ENCODE data around the gene SIGMAR1. TPM values are rescaled to one million over a fixed set of nuclear protein-coding genes. Genes with fewer than 3 reads are reported as not detected.

The SIGMAR1 gene
- 163 to 210 TPM (median 202 TPM) in 5 replicates for total RNA-seq (2022; extraction: Qiagen RNA extraction; ENCODE audit: low read depth)

DNA sequence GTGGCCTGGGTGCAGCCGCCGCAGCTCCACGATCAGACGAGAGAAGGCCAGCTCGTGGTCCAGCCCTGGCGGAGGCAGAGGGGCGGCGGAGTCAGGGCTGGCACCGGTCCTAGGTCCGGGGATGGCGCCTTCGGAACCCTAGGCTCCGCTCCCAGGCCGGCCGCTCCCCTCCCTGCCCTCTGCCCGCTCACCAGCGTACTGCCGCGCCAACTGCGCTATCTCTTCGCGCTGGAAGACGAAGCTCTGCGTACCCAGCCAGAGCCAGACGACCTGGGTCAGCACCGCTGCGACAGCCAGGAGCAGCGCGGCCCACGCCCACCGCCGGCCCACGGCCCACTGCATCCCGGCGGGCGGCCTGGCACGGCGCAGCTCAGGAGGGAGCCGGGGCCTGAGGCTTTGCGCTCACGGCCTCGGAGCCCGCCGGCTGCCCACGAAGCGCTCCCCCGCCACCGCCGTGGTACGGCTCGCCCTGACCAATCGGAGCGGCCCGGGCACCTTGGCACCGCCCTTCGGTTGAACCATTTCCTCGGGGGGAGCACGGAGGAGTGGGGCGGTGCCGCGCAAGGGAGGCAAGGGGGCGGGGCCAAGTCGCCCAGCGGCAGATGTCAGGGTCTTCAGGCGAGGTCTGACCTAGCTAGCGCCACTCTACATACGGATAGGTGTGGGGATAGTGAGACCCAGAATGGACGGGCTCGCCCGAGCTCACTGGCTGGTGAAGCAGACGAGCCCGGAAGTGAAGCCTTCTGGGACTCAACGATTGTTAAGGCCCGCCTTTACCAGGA is at the start of gene SIGMAR1:
Gene SIGMAR1, minus strand, starts transcription at position 432 of the 782 bp plus-strand sequence. Its CDS starts 90 bp downstream, at position 342.

DNA sequence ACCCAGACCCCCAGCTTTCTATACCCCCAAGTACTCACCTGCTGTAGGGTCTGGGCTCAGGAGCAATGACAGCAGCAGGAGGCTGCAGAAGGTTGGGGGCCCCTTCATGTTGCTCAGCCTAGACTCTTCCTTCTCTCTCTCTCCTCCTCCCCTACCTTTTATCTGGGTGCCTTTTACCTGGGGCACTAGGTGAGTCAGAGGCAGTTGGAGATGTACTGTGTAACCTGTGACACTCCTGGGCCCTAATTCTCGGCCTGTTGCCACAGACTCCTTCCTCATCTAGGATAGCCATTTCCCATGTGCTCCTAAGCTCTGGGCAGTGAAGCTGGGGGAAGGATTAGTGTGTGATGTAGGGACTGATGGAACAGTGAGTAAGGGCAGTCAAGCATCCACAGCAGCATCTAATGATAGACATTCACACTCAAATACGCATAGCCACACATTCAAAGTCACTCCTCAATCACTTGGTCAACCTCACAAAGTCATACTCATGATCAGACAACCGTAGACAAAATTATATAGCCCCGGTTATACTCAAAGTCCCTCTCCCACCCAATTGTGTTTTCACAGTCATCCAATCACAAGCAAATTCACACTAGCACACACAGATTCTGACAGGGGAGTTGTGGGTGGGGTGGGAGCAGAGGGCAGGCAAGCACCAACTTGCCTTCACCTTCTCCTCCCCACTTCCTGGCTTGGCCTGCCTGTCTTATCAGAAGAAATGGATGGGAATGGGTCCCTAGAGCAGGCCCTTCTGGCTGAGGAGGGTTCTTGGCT is 25.1 kb upstream of the SIGMAR1 start, which contains the start of gene CCL27:
Gene CCL27, minus strand, starts transcription at position 132 of the 777 bp plus-strand sequence. Its CDS starts 24 bp downstream, at position 108.

GRCh38 chr9:34651876-34652601 is 14.5 kb upstream of the SIGMAR1 start, which contains the start of gene IL11RA:
Gene IL11RA, plus strand, starts transcription at chr9:34652185. Its CDS starts 3,033 bp downstream, at chr9:34655218.

GRCh38 chr9:34646211-34647083 is 8.9 kb upstream of the SIGMAR1 start, which contains the start of gene GALT:
Gene GALT, plus strand, starts transcription at chr9:34646675. Its CDS starts 30 bp downstream, at chr9:34646705.

GRCh38 chr9:34628656-34629490 is 8.7 kb downstream of the SIGMAR1 start, which contains the start of gene ARID3C:
Gene ARID3C, minus strand, starts transcription at chr9:34629066. Its CDS starts 1,052 bp downstream, at chr9:34628014.

GRCh38 chr9:34620061-34620994 is 17.3 kb downstream of the SIGMAR1 start, which contains the start of gene DCTN3:
Gene DCTN3, minus strand, starts transcription at chr9:34620495. Its CDS starts 31 bp downstream, at chr9:34620464.

DNA sequence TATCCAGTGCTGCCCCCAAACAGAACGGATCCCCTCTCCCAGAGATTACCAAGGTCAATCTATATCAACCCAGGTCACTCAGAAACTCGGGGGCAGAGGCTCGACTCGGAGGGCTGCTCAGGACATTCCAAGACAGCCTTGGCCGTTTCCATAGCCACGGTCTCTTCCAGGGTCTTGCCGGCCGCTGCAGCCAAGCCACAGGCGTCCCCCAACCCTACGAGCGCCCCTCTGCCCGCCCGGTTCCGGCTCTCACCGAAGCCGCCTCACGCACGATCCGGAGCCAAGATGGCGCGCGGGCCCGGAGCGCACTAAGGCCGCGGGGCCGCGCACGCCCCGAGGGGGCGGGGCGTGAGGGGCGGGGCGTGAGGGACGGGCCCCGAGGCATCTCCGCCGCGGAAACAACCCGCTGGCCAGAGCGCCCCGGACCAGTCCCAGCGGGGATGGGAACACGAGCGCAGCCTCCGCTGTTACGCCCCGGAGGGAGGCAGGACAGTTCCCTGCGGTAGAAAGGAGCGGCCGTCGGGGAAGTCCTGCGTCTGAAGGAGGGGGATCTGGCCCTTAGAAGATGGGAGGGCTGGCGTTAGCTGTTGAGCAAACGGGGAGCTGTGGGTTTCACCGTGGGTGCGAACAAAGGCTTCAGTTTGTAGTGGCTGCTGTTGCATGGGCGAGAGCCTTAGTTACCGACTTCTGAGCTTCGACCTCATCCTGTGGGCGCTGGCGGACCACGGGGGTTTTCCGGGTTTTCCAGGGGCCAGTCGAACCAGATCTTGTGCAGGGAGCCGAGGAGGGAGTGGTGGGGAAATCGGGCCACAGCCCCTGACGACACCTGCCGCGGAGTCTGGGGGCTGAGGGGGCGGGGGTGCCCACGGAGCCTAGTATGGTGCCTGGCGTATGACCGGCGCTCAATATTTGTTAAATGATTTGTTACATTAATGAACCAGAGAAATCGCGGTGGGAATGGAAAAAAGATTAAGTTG is 25.5 kb downstream of the SIGMAR1 start, which contains the start of gene RPP25L:
Gene RPP25L, minus strand, starts transcription at position 287 of the 977 bp plus-strand sequence. CDS start 801 bp downstream, outside the sequence.

GRCh38 chr9:34589636-34590380 is 47.8 kb downstream of the SIGMAR1 start, which contains the start of gene CNTFR:
Gene CNTFR, minus strand, starts transcription at chr9:34589724. Its CDS starts 20,743 bp downstream, at chr9:34568981.

Other genes starting within 250 kb of the SIGMAR1 start
- 14.5 to 19.1 TPM (median 18.6 TPM) in 5 replicates for gene FAM219A, start 179.2 kb downstream of the SIGMAR1 start, total RNA-seq (2022; extraction: Qiagen RNA extraction; ENCODE audit: low read depth)
- 0.12 to 0.42 TPM (median 0.15 TPM) in 5 replicates for gene DNAI1, start 179.0 kb downstream of the SIGMAR1 start, total RNA-seq (2022; extraction: Qiagen RNA extraction; ENCODE audit: low read depth)
- gene ENHO, start 114.8 kb downstream of the SIGMAR1 start, total RNA-seq (2022; extraction: Qiagen RNA extraction; ENCODE audit: low read depth) = 0.66 to 2.6 TPM (median 1.9 TPM) in 5 replicates
- gene CNTFR, start 48.1 kb downstream of the SIGMAR1 start, total RNA-seq (2022; extraction: Qiagen RNA extraction; ENCODE audit: low read depth) = 0.08 to 0.22 TPM (median 0.14 TPM) in 3 of 5 replicates, not detected in the others
- 37.8 to 51.7 TPM (median 46.0 TPM) in 5 replicates for gene RPP25L, start 25.7 kb downstream of the SIGMAR1 start, total RNA-seq (2022; extraction: Qiagen RNA extraction; ENCODE audit: low read depth)
- 102 to 123 TPM (median 108 TPM) in 5 replicates for gene DCTN3, start 17.3 kb downstream of the SIGMAR1 start, total RNA-seq (2022; extraction: Qiagen RNA extraction; ENCODE audit: low read depth)
- gene ARID3C, start 8.7 kb downstream of the SIGMAR1 start, total RNA-seq (2022; extraction: Qiagen RNA extraction; ENCODE audit: low read depth) = 0.07 to 0.17 TPM (median 0.13 TPM) in 3 of 5 replicates, not detected in the others
- gene GALT, start 8.9 kb upstream of the SIGMAR1 start, total RNA-seq (2022; extraction: Qiagen RNA extraction; ENCODE audit: low read depth) = 15.5 to 21.5 TPM (median 19.6 TPM) in 5 replicates
- 3.2 to 7.1 TPM (median 6.1 TPM) in 5 replicates for gene IL11RA, start 14.4 kb upstream of the SIGMAR1 start, total RNA-seq (2022; extraction: Qiagen RNA extraction; ENCODE audit: low read depth)
- 0.22 to 0.41 TPM (median 0.23 TPM) in 3 of 5 replicates, not detected in the others for gene CCL27, start 24.9 kb upstream of the SIGMAR1 start, total RNA-seq (2022; extraction: Qiagen RNA extraction; ENCODE audit: low read depth)
- gene CCL19, start 53.5 kb upstream of the SIGMAR1 start, total RNA-seq (2022; extraction: Qiagen RNA extraction; ENCODE audit: low read depth) = not detected in 5 replicates
- not detected in 5 replicates for gene CCL21, start 72.3 kb upstream of the SIGMAR1 start, total RNA-seq (2022; extraction: Qiagen RNA extraction; ENCODE audit: low read depth)